H1 (cell line): ENCODE measurements around the gene ZSCAN12. TPM values are rescaled to one million over a fixed set of nuclear protein-coding genes. Genes with fewer than 3 reads are reported as not detected.

Experiments used
- CTCF ChIA-PET: fragments of 300-600 bp; sonication (Branson Sonifier 250); formaldehyde crosslinking; loops from one replicate; lab custom pipeline; 2021; ENCODE audit not compliant: partially characterized antibody; lab: Charles Lee
- POLR2A ChIA-PET: fragments of 300-600 bp; sonication (Branson Sonifier 250); formaldehyde crosslinking; loops from one replicate; lab custom pipeline; 2021; ENCODE audit warnings: inconsistent platforms; ENCODE audit not compliant: partially characterized antibody; lab: Charles Lee
- DNase-seq, 2 experiments: peaks; one replicate each; pipeline versions ENCODE4 v3.0.0 to v3.0.0-alpha.2; 2010 to 2022; ENCODE audit warnings: low spot score in 2 of 2, low read depth in 1 of 2, mixed read lengths in 1 of 2
- FAIRE-seq: peaks from 2 replicates; lab custom pipeline; 2011; peaks lifted over from hg19 to GRCh38; lab: Jason Lieb, UNC
- H2AFZ ChIP-seq: 2 replicates; pipeline ENCODE4 v1.8.1; 2012; ENCODE audit warnings: low read length, inconsistent platforms
- H2AK5ac ChIP-seq: 2 replicates; pipeline ENCODE4 v1.6.1; 2013; ENCODE audit warnings: low read depth, low read length
- H2BK120ac ChIP-seq: replicated peaks from 2 replicates; pipeline ENCODE3; 2013; ENCODE audit warnings: low read depth, low read length, inconsistent platforms
- H2BK12ac ChIP-seq: 2 replicates; pipeline ENCODE4 v1.6.1; 2013; ENCODE audit warnings: low read depth, low read length
- H2BK15ac ChIP-seq: 2 replicates; pipeline ENCODE4 v1.6.1; 2013; ENCODE audit warnings: low read length
- H2BK20ac ChIP-seq: 2 replicates; pipeline ENCODE4 v1.6.1; 2013; ENCODE audit warnings: low read length
- H2BK5ac ChIP-seq: 2 replicates; pipeline ENCODE4 v1.6.1; 2013; ENCODE audit warnings: low read depth, low read length
- H3K14ac ChIP-seq: 2 replicates; pipeline ENCODE4 v1.6.1; 2013; ENCODE audit warnings: inconsistent platforms; ENCODE audit not compliant: insufficient read length
- H3K18ac ChIP-seq: 2 replicates; pipeline ENCODE4 v1.6.1; 2013; ENCODE audit warnings: low read length; ENCODE audit errors: extremely low read depth
- H3K23ac ChIP-seq: 2 replicates; pipeline ENCODE4 v1.6.1; 2013; ENCODE audit warnings: inconsistent platforms; ENCODE audit not compliant: insufficient read length
- H3K23me2 ChIP-seq: 2 replicates; pipeline ENCODE4 v1.6.1; 2013; ENCODE audit warnings: low read depth, low read length
- H3K27ac ChIP-seq: 2 replicates; pipeline ENCODE4 v1.6.1; 2011; ENCODE audit warnings: low read depth, low read length, inconsistent platforms
- H3K27me3 ChIP-seq, 4 experiments: replicated peaks in 1 of 4; 1 replicate in 1 of 4; 2 replicates in 3 of 4; pipeline versions ENCODE4 v1.6.1 to v1.8.1; 2011 to 2013; ENCODE audit warnings: low read length in 3 of 4, mild to moderate bottlenecking in 3 of 4, inconsistent platforms in 2 of 4, mixed read lengths in 2 of 4, moderate library complexity in 1 of 4; ENCODE audit not compliant: control insufficient read depth in 3 of 4, insufficient read depth in 3 of 4; ENCODE audit errors: extremely low read depth in 1 of 4
- H3K36me3 ChIP-seq, 4 experiments: 2 replicates each; pipeline versions ENCODE4 v1.6.1 to v1.8.1; 2011 to 2013; ENCODE audit warnings: mild to moderate bottlenecking in 4 of 4, low read length in 3 of 4, moderate library complexity in 2 of 4, control low read depth in 1 of 4, inconsistent platforms in 1 of 4; ENCODE audit not compliant: insufficient read depth in 4 of 4, control insufficient read depth in 2 of 4
- H3K4ac ChIP-seq: replicated peaks from 2 replicates; pipeline ENCODE3; 2013; ENCODE audit warnings: low read length, low read depth, mixed read lengths, inconsistent platforms; ENCODE audit not compliant: insufficient read length
- H3K4me1 ChIP-seq, 4 experiments: replicated peaks in 1 of 4; 1 replicate in 1 of 4; 2 replicates in 3 of 4; pipeline versions ENCODE4 v1.6.1 to v1.8.1; 2011 to 2013; ENCODE audit warnings: low read length in 3 of 4, inconsistent platforms in 2 of 4, mixed read lengths in 1 of 4; ENCODE audit not compliant: insufficient read depth in 4 of 4, control insufficient read depth in 3 of 4
- H3K4me2 ChIP-seq, 2 experiments: 2 replicates each; pipeline versions ENCODE4 v1.6.1 to v1.8.1; 2011 to 2013; ENCODE audit warnings: low read depth in 2 of 2, low read length in 2 of 2, control low read depth in 1 of 2, inconsistent platforms in 1 of 2, mild to moderate bottlenecking in 1 of 2; ENCODE audit not compliant: insufficient read depth in 1 of 2
- H3K4me3 ChIP-seq, 4 experiments: fragments of 200-600, 300-600 bp in 1 of 4; sonication (generic), shearing (Covaris generic), sonication (Bioruptor Twin) in 1 of 4; 2 replicates each; pipeline versions ENCODE4 v1.5.1 to v1.8.1; 2011 to 2016; ENCODE audit warnings: low read length in 4 of 4, low read depth in 3 of 4, control low read depth in 2 of 4, inconsistent platforms in 2 of 4, mild to moderate bottlenecking in 2 of 4, mixed read lengths in 1 of 4, moderate library complexity in 1 of 4; ENCODE audit not compliant: insufficient read depth in 2 of 4; ENCODE audit errors: extremely low read depth in 1 of 4
- H3K56ac ChIP-seq: replicated peaks from 2 replicates; pipeline ENCODE3; 2013; ENCODE audit warnings: low read depth, mild to moderate bottlenecking, mixed read lengths, low read length, inconsistent platforms; ENCODE audit not compliant: insufficient read length
- H3K79me1 ChIP-seq: 2 replicates; pipeline ENCODE4 v1.6.1; 2013; ENCODE audit warnings: low read depth, low read length, control low read depth
- H3K79me2 ChIP-seq, 2 experiments: 2 replicates each; pipeline versions ENCODE4 v1.6.1 to v1.8.1; 2012 to 2013; ENCODE audit warnings: low read length in 2 of 2, mild to moderate bottlenecking in 2 of 2, inconsistent platforms in 1 of 2; ENCODE audit not compliant: insufficient read depth in 2 of 2, control insufficient read depth in 1 of 2
- H3K9ac ChIP-seq, 4 experiments: replicated peaks in 1 of 4; 1 replicate in 1 of 4; 2 replicates in 3 of 4; pipeline versions ENCODE4 v1.6.1 to v1.8.1; 2011 to 2013; ENCODE audit warnings: low read depth in 3 of 4, low read length in 3 of 4, control low read depth in 2 of 4, mild to moderate bottlenecking in 2 of 4, moderate library complexity in 2 of 4, inconsistent platforms in 1 of 4; ENCODE audit errors: extremely low read depth in 1 of 4
- H3K9me3 ChIP-seq, 2 experiments: 2 replicates each; pipeline versions ENCODE4 v1.6.1 to v1.8.1; 2012 to 2013; ENCODE audit warnings: mild to moderate bottlenecking in 2 of 2, moderate library complexity in 2 of 2, control low read depth in 1 of 2, inconsistent platforms in 1 of 2, low read depth in 1 of 2, low read length in 1 of 2, mixed read lengths in 1 of 2; ENCODE audit not compliant: insufficient read depth in 2 of 2
- H4K20me1 ChIP-seq, 2 experiments: replicated peaks in 1 of 2; 2 replicates each; pipeline versions ENCODE3 to v1.8.1; 2011 to 2013; ENCODE audit warnings: inconsistent platforms in 2 of 2, low read length in 2 of 2, mild to moderate bottlenecking in 1 of 2; ENCODE audit not compliant: insufficient read depth in 2 of 2, control insufficient read depth in 1 of 2
- H4K5ac ChIP-seq: 2 replicates; pipeline ENCODE4 v1.6.1; 2013; ENCODE audit warnings: low read length, low read depth, mixed read lengths, inconsistent platforms; ENCODE audit not compliant: insufficient read length
- H4K8ac ChIP-seq: 2 replicates; pipeline ENCODE4 v1.8.0; 2013; ENCODE audit warnings: mild to moderate bottlenecking, moderate library complexity, low read length, inconsistent platforms; ENCODE audit not compliant: insufficient read depth; ENCODE audit errors: extremely low read depth
- H4K91ac ChIP-seq: replicated peaks from 2 replicates; pipeline ENCODE3; 2013; ENCODE audit warnings: low read length, mixed read lengths, inconsistent platforms; ENCODE audit not compliant: insufficient read length
- GTF2F1 ChIP-seq: IDR thresholded peaks from 2 replicates; pipeline ENCODE4 v1.6.1; 2012; ENCODE audit warnings: low read depth, low read length, improper control_type of control experiment, borderline replicate concordance
- HDAC6 ChIP-seq: IDR thresholded peaks from one replicate; pipeline ENCODE4 v1.7.1; 2012; ENCODE audit warnings: low read depth, mild to moderate bottlenecking, inconsistent platforms, low read length, moderate library complexity
- KDM4A ChIP-seq: IDR thresholded peaks from one replicate; pipeline ENCODE4 v1.7.1; 2012; ENCODE audit warnings: low read depth, mild to moderate bottlenecking, moderate library complexity, low read length, inconsistent platforms; ENCODE audit not compliant: severe bottlenecking
- MAFK ChIP-seq: IDR thresholded peaks from 2 replicates; pipeline ENCODE4 v1.6.1; 2012; ENCODE audit warnings: low read depth, mild to moderate bottlenecking, improper control_type of control experiment, low read length
- NRF1 ChIP-seq: IDR thresholded peaks from 2 replicates; pipeline ENCODE4 v1.6.1; 2011; ENCODE audit warnings: mild to moderate bottlenecking, low read depth, low read length, improper control_type of control experiment
- RNF2 ChIP-seq: fragments of 200-900, 300-1000 bp; sonication (generic); IDR thresholded peaks from 2 replicates; pipeline ENCODE4 v1.7.1; 2016; ENCODE audit warnings: borderline replicate concordance, low read depth, mild to moderate bottlenecking, antibody characterized with exemption, low read length; ENCODE audit not compliant: poor library complexity, severe bottlenecking; ENCODE audit errors: missing control alignments
- YY1 ChIP-seq: IDR thresholded peaks from 2 replicates; pipeline ENCODE4 v1.6.1; 2011; ENCODE audit warnings: low read depth, mild to moderate bottlenecking, low read length
- WGBS, 2 experiments: shearing (Covaris generic) in 1 of 2; methylation state at CpG; one replicate each; pipeline versions ENCODE4 v1.1.6 to v1.1.7; 2013 to 2015; ENCODE audit warnings: low lambda C conversion rate in 2 of 2, mixed read lengths in 2 of 2, inconsistent platforms in 1 of 2, low coverage in 1 of 2, missing lambda C conversion rate in 1 of 2; ENCODE audit not compliant: insufficient replicate concordance in 2 of 2, insufficient coverage in 1 of 2, insufficient read length in 1 of 2; ENCODE audit errors: extremely low coverage in 1 of 2, missing lambda C conversion rate in 1 of 2; 5-methylcytosine and 5-hydroxymethylcytosine counted together
- polyA plus RNA-seq, 7 experiments: library from polyadenylated mRNA; depleted of rRNA in 3 of 7; stranded (reverse) in 5 of 7; unstranded in 2 of 7; fragments of >200 nt in 5 of 7; fragments of 200-250 nt in 2 of 7; gene quantifications; 1 replicate in 5 of 7; 2 replicates in 1 of 7; 4 replicates in 1 of 7; pipeline versions ENCODE4 v1.2.1 to v1.2.3, GENCODE V29; 2011 to 2013; ENCODE audit warnings: missing spikeins in 2 of 7, mixed read lengths in 2 of 7
- total RNA-seq: library from RNA; stranded (reverse); fragmentation: NEBNext Ultra II Directional; extraction: Animal tissue kit (Norgen Biotek cat#: 25700); gene quantifications from 2 replicates; pipeline ENCODE4 v1.2.1, GENCODE V29; 2021

Gene ZSCAN12
- total and polyA plus RNA-seq, 2 of the 8 experiments (the other 6 are each of a cell fraction or from before 2014, with no cell fraction given) = 2.2 to 9.6 TPM

DNA sequence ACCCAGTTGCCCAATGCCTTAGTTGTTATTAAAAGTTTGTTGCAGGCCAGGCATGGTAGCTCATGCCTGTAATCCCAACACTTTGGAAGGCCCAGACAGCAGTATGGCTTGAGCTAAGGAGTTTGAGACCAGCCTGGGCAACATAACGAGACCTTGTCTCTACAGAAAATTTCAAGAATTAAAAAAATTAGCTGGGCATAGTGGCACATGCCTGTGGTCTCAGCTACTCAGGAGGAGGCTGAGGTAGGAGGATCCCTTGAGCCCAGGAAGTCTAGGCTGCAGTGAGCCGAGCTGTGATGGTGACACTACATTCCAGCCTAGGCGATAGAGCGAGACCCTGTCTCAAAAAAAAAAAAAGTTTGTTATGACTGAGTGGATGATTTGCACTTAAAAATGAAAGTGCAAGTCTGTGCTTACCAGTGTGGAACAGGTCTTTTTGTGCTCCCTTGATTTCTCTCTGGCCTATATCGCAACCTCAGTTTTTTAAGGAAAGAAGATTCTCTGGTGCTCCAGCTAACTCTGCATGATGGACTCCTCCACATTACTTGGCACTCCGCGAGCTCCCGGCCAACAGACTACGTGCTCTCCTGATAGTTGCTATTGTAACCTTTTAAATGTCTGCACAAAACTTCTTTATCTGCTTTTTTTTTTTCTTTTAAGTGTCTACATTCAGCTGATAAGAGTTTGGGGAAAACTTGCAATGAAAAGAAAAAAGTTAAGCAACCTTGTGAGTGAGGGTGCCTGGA, 27.7 kb downstream of the ZSCAN12 start:
- no peak overlapping the region for H2AK5ac ChIP-seq
- H3K23ac ChIP-seq = no peak overlapping the region
- H4K20me1 ChIP-seq = no peaks in the 10 kb centered on the region
- H3K27me3 ChIP-seq = no peaks in the 10 kb centered on the region
- 92% methylated on average over 9 of the region's 9 CpGs; no CpG with 5 or more reads in 1 of the 2 experiments for WGBS, 2 experiments
- no peak overlapping the region for H3K56ac ChIP-seq
- no peaks in the 10 kb centered on the region for H3K79me2 ChIP-seq
- H2BK12ac ChIP-seq = no peak overlapping the region
- no peaks in the 10 kb centered on the region for H3K9me3 ChIP-seq
- no peak overlapping the region for H2BK5ac ChIP-seq
- H3K4me3 ChIP-seq = no peak overlapping the region
- H2BK20ac ChIP-seq = no peak overlapping the region
- H3K9ac ChIP-seq = no peak overlapping the region
- no peak for FAIRE-seq
- H3K79me1 ChIP-seq = no peaks in the 10 kb centered on the region
- H3K4me2 ChIP-seq = no peak overlapping the region
- H3K14ac ChIP-seq = no peak overlapping the region
- H2BK15ac ChIP-seq = no peak overlapping the region
- H3K27ac ChIP-seq = no peak overlapping the region
- no peak overlapping the region for H4K8ac ChIP-seq
- H2AFZ ChIP-seq = no peak overlapping the region
- no peak overlapping the region for H3K18ac ChIP-seq
- ChIA-PET CTCF (interaction anchor here (0.6 to 2.1 kb wide), 5 partner anchors 11 to 235 kb away, joined by 3 to 14 read pairs (median 4); no protein-coding TSS in a partner anchor), POLR2A (interaction anchor here (0.8 to 2.4 kb wide), 4 partner anchors 12 to 35 kb away, joined by 3 to 6 read pairs (median 4); partner anchors contain the start of genes ZSCAN12 and ZSCAN31)
- no peaks in the 10 kb centered on the region; a peak in 1 of 8 replicates for H3K36me3 ChIP-seq
- no peaks in the 10 kb centered on the region for H3K4me1 ChIP-seq
- H2BK120ac ChIP-seq = no peak overlapping the region
- no peak overlapping the region for H4K91ac ChIP-seq
- H3K23me2 ChIP-seq = no peaks in the 10 kb centered on the region
- DNase-seq = no peak
- no peak overlapping the region for H3K4ac ChIP-seq
- no peak overlapping the region for H4K5ac ChIP-seq
- TF ChIP-seq MAFK = no peak
- TF ChIP-seq NRF1 = no peak
- no peak for TF ChIP-seq RNF2
- no peak for TF ChIP-seq HDAC6
- TF ChIP-seq YY1 = no peak
- TF ChIP-seq GTF2F1 = no peak
- TF ChIP-seq KDM4A = no peak
